ENCODE data around the gene SCP2.

DNA sequence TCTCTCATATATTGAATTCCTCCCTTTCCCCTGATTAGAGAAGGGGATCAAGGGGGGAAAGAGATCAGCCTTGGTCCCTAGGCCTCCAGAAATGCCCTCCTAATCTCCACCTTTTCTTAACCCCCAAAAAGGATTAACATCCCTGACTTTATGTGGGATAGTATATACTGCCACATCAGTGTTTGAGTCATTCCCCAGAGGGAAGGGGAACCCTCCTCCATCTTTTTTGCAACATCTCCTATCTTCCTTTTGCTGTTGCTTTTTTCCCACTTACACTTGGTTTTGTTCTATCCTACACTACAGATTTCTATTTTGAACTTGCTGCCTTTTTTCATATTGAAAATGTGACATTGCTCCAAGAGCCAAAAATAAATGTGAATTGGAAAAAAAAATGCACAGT is 69.6 kb downstream of the SCP2 start:
- TF ChIP-seq POLR2A (IDR thresholded peaks at IDR 0.05; ENCODE audit: low read depth, low read length) (no peak), SMC3 (IDR thresholded peaks at IDR 0.05; ENCODE audit: low read depth, low read length) (no peak), MAFK (IDR thresholded peaks at IDR 0.05; ENCODE audit: low read depth, low read length) (no peak), RFX5 (IDR thresholded peaks at IDR 0.05; ENCODE audit: low read depth, low read length) (no peak), BHLHE40 (IDR thresholded peaks at IDR 0.05; ENCODE audit: low read depth, low read length) (no peak), CEBPB (IDR thresholded peaks at IDR 0.05; ENCODE audit: low read depth, low read length) (no peak), RCOR1 (IDR thresholded peaks at IDR 0.05; ENCODE audit: insufficient replicate concordance, low read length) (no peak), MAZ (IDR thresholded peaks at IDR 0.05; ENCODE audit: borderline replicate concordance, low read depth, low read length) (no peak), MXI1 (IDR thresholded peaks at IDR 0.05; ENCODE audit: borderline replicate concordance, low read depth, low read length) (no peak), RAD21 (IDR thresholded peaks at IDR 0.05; ENCODE audit: low read length) (no peak), CHD1 (IDR thresholded peaks at IDR 0.05; ENCODE audit: low read depth, low read length) (no peak)
- TF ChIP-seq, protein P1, sequence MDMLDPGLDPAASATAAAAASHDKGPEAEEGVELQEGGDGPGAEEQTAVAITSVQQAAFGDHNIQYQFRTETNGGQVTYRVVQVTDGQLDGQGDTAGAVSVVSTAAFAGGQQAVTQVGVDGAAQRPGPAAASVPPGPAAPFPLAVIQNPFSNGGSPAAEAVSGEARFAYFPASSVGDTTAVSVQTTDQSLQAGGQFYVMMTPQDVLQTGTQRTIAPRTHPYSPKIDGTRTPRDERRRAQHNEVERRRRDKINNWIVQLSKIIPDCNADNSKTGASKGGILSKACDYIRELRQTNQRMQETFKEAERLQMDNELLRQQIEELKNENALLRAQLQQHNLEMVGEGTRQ (IDR thresholded peaks at IDR 0.05; ENCODE audit: low read depth, low read length), result no peak
- TF ChIP-seq, protein P2, sequence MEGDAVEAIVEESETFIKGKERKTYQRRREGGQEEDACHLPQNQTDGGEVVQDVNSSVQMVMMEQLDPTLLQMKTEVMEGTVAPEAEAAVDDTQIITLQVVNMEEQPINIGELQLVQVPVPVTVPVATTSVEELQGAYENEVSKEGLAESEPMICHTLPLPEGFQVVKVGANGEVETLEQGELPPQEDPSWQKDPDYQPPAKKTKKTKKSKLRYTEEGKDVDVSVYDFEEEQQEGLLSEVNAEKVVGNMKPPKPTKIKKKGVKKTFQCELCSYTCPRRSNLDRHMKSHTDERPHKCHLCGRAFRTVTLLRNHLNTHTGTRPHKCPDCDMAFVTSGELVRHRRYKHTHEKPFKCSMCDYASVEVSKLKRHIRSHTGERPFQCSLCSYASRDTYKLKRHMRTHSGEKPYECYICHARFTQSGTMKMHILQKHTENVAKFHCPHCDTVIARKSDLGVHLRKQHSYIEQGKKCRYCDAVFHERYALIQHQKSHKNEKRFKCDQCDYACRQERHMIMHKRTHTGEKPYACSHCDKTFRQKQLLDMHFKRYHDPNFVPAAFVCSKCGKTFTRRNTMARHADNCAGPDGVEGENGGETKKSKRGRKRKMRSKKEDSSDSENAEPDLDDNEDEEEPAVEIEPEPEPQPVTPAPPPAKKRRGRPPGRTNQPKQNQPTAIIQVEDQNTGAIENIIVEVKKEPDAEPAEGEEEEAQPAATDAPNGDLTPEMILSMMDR (conservative IDR thresholded peaks at IDR 0.05; ENCODE audit: low read depth, low read length), result no peak
